Measurements from ENCODE around the gene KRT14.

DNA sequence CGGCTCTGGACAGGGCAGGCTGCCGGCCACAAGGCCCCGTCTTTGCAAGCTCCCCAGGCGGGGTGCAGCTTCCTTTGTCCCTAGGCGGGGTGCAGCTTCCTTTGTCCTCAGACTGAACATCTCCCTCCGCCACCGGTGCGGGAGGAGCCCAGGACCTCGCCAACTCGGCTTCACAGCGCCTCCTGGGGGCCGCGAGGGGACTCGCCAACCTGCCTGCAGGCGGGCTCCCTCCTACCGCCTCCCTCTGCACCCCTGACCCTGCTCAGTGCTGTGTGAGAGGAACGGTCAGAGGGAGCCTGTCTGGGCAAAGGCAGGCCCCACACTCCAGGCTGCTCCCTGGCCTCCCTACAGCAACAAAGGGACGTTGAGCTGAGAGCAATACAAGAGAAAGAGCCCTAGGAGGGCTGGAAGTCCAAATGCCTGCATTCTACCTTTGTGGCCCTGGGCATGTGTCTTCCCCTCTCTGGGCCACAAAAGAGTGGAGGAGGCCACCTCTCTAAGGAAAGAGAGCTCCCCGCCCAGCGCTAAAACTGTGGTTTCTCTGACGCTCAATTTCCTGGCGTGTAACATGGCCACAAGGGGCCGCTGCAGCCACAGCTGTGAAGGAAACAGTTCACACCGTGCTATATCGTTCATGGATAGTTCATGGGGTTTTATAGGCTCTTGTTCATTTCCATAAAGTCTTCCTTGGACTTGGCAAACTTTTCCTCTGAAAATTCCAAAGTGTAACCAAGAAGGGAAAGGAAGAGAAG lies 37.7 kb downstream of the KRT14 start:
- TF ChIP-seq, protein P1, sequence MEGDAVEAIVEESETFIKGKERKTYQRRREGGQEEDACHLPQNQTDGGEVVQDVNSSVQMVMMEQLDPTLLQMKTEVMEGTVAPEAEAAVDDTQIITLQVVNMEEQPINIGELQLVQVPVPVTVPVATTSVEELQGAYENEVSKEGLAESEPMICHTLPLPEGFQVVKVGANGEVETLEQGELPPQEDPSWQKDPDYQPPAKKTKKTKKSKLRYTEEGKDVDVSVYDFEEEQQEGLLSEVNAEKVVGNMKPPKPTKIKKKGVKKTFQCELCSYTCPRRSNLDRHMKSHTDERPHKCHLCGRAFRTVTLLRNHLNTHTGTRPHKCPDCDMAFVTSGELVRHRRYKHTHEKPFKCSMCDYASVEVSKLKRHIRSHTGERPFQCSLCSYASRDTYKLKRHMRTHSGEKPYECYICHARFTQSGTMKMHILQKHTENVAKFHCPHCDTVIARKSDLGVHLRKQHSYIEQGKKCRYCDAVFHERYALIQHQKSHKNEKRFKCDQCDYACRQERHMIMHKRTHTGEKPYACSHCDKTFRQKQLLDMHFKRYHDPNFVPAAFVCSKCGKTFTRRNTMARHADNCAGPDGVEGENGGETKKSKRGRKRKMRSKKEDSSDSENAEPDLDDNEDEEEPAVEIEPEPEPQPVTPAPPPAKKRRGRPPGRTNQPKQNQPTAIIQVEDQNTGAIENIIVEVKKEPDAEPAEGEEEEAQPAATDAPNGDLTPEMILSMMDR (IDR thresholded peaks at IDR 0.05 in 8 of 11, conservative IDR thresholded peaks at IDR 0.05 in 3 of 11), result peak; percentile 69 to 94 (median 86)
- peak; percentile 9 to 63 (median 46) for TF ChIP-seq POLR2AphosphoS5 (IDR thresholded peaks at IDR 0.05)

Data from spleen (tissue), 7 donors.